Activated CD4-positive, alpha-beta T cell treated with anti-CD3 and anti-CD28 coated beads, Interleukin-2, Interleukin-4, amounts not matched to agents 100 ng/mL and 50 ng/mL, durations not matched to agents 16 hours and 8 hours (primary cell): ENCODE results near the gene CYP4F2.
"Not testable (repeated sequence)": the region's sequence is repeated elsewhere in the genome, so short reads cannot be mapped to it uniquely, and the experiment has no call there.

Source experiments
- DNase-seq: peaks from one replicate; pipeline ENCODE4 v3.0.0-alpha.2; 2020; ENCODE audit warnings: low spot score

Gene CYP4F2

DNA sequence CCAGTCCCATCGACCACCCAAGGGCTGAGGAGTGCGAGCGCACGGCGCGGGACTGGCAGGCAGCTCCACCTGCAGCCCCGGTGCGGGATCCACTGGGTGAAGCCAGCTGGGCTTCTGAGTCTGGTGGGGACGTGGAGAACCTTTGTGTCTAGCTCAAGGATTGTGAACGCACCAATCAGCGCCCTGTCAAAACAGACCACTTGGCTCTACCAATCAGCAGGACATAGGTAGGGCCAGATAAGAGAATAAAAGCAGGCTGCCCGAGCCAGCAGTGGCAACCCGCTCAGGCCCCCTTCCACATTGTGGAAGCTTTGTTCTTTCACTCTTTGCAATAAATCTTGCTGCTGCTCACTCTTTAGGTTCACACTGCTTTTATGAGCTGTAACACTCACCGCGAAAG lies 2.2 kb upstream of the CYP4F2 start:
- DNase-seq: not testable (repeated sequence)

DNA sequence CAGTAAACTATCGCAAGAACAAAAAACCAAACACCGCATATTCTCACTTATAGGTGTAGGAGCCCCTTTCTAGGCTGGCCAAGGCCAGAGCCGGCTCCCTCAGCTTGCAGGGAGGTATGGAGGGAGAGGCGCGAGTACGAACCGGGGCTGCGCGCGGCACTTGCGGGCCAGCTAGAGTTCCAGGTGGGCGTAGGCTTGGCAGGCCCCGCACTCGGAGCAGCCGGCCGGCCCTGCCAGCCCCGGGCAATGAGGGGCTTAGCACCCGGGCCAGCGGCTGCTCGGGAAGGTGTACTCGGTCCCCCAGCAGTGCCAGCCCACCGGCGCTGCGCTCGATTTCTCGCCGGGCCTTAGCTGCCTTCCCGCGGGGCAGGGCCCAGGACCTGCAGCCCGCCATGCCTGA lies 1.7 kb upstream of the CYP4F2 start:
- DNase-seq: not testable (repeated sequence)

DNA sequence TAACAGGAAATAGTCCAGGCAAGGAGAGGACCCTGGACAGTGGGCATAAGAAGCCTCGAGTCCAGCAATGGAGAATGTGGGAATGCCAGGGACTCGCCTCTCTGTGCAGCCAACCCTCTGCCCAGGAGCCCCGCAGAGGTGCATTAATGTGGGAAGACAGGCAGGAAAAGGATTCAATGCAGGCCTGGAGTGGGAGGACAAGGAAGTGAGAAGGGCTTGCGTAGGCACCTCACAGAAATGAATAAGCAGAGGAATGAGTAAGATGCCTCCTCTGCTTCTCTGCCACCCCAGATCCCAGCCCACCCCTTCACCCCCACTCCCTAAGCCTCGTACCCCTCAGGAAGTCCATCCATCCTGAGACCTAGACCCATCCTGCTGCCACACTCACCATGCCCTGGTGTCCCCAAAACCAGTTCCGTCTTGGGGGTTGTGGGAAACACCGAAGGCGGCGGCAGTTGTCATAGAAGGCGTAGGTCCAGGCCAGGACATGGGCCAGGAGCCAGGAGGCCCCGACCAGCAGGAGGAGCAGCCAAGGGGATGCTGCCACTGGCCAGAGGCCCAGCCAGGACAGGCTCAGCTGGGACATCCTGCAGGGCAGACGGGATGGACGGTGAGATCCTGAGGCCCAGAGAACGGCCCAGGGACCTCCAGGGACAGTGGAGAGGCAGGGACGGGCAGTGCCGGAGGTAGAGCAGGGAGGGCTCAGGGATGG lies 692 bp downstream of the CYP4F2 start:
- no peak for DNase-seq

DNA sequence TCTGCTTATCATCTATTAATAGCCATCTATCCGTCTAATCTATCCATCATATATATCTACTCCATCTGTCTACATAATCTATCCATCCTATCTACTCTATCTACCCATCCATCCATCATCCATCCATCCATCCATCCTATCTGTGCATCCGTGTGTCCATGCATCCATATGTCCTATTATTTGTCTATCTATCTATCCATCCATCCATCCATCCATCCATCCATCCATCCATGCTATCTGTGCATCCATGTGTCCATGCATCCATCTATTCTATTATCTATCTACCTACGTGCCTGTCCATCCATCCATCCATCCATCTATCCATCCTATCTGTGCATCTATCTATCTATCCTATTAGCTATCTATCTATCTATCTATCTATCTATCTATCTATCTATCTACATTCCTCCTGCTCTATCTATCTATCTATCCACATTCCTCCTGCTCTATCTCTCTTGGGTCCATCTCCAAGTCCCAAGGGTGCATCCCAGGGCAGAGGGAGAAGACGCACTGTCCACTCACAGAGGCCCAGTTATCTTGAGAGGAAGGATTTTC lies 1.9 kb downstream of the CYP4F2 start:
- DNase-seq: no peak

DNA sequence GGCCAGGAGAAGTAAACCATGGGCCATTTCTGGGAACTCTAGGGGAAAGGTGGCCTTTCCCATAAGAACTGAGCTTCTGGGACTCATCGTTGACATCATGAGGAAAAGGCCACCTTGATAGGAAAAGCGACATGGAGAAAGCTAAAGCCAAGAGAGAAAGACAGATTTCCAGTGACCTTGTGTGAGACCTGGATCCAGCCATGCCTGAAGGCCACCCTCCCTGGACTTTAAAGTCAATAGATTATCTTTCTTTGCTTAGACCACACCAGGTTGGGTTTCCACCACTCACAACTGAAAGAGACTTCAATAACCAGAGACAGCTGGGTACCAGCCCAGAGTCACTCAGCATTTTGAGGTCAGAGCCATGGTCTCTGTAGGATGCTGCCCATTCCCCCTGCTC lies 3.5 kb downstream of the CYP4F2 start:
- DNase-seq: no peak

DNA sequence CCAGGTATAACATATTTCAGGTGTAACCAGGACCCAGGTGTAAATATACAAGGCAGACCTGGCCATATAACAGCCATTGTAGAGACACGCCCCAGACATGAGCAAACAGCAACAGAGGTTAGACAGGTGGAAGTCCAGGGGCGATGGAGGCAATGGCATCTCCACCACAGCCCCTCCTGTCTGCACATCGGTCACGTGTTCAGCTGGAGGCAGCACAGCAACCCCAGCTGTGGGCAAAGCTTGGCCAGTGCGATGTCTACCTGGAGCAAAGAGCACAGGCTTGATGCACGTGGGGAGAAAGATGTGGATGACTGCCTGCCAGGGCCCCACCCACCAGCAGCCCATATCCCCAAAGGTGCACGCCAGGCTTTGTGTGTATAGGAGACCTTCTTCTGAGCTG lies 4.4 kb downstream of the CYP4F2 start:
- no peak for DNase-seq

DNA sequence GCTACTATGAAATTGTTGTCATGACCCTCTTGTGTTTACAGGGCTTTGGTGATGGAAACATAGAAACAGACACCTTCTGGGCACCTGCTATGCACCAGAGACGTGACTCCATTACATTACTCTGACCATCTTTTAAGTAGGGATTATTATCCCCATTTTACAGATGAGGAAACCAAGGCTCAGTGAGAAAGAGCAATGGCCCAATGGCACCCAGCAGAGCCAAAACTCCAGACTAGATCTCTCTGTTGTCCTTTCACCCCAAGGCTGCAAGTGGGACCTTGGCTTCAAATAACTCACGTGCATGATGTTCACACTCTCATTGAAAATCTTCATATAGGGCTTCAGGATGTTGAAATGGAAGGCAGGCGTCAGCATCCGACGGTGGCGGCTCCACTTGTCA lies 5.9 kb downstream of the CYP4F2 start:
- no peak for DNase-seq

DNA sequence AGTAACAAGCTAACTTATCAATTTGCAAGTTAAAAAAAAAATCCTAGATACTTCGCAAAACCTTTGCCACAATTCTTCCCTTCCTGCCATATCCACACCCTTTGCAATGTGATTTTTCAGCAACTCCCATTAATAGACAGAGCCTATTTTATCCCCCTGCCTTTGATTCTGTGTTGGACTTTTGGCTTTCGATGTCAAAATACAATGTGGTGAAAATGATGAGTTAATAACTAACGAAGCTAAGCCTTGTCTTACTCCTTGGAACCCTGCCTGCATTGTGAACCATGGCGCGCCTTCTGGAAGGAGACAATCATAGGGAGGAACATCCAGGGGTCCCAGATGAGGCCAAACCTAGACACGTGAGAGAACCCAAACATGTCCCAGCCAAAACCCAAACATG lies 6.4 kb downstream of the CYP4F2 start:
- DNase-seq: no peak

DNA sequence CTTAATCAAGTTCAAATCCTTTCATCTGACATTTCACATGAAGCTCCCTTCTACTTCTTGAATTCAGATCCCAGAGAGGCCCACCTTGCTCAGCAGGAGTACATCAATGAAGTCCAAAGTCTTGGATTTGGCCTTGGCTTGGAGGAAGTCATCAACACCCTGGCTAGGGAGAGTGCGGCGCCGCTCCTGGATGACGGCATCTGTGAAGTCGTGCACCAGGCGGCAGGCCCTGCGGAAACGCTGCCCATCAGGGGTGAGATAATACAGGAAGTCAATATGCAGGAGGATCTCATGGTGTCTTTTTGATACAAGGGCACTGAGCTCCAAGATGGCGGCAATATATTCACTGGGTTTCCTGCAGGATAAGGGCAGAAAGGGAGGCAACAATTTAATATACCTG lies 8.5 kb downstream of the CYP4F2 start:
- not testable (repeated sequence) for DNase-seq

DNA sequence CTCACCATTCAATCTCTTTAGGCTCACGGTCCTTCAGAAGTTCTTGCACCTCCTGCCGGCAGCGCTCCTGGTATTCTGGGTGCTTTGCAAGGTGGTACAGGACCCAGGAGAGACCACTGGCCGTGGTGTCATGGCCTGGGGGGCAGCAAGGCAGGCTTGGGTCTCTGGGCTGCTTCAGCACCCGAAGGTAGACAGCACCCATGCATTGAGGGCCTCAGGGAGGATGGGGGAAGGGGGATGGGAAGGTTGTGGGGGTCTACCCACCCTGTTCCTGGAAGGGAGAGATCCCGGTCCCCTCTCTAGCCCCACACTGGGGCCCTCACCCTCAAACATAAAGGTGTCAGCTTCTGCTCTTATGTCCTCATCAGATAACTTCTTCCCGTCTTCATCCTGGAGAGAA lies 12.0 kb downstream of the CYP4F2 start:
- DNase-seq: no peak

DNA sequence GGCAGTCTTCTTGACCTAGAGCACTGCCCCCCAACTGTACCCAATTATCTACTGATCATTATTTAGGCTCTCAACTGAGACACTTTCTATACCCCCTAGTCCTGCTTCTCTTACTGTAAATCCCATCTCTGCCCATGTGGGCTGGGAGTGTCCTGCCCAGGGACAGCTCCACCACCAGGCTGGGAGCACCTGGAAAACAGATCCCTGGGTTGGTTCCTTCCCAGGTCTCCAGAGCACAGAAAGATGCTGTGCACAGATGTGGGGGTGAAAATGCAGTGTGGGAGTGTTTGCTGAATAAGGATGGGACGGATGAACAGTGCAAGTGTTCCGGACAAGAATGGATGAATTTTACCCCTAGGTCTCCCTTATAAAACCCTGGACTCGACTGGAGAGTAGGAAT lies 12.7 kb downstream of the CYP4F2 start:
- DNase-seq: no peak

DNA sequence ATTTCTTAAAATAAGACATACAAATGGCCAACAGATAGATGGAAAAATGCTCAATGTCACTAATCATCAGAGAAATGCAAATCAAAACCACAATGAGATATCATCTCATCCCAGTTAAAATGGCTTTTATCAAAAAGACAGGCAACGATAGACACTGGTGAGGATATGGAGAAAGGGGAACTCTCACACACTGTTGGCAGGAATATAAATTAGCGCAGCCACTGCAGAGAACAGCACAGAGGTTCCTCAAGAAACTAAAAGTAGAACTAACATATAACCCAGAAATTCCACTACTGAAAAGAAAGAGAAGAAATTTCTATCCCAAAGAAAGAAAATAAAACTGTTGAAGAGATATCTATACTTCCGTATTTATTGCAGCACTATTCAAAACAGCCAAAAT lies 14.5 kb downstream of the CYP4F2 start:
- DNase-seq: not testable (repeated sequence)

DNA sequence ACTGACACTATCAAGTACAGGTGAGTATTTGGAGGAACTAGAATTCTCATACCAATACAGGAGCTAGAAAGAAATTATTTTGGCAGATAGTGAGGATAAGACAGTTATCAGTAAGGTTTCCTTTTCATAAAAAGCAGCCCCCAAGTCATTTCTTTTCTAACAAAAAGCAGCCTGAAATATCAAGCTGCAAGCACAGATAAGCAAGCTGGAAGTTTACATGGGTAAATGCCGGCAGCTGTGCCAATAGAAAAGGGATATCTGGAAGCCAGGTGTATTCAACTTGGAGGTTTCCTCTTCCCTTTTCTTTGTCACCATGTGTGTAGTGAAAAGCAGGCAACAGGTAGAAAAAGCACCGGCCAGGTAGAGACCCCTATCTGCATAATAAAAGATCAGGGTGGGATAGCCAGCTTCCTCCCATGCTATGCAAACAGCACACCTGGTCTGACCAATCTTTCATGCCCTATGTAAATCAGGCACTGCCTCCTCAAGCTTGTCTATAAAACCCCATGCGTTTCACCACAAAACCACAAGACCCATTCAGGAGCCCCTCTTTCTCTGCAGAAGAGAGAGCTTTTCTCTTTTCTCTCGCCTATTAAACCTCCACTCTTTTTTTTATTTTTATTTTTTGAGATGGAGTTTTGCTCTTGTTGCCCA lies 22.9 kb downstream of the CYP4F2 start:
- DNase-seq: no peak

DNA sequence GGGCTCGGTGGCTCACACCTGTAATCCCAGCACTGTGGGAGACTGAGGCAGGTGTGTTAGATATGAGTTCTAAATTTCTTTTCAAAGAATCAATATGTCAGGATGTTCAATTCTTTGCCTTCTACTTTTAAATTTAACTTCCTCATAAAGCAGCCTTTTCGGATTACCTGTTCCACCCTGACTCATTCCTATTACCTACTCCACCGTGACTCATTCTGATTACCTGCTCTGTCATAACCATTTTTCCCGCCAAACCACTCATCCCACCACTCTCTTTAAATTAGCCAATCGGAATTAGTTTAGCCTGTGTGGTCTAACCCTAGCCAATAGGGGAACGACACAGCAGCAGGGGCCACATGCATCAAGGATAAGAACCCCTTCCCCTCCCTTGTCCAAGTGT lies 24.1 kb downstream of the CYP4F2 start:
- not testable (repeated sequence) for DNase-seq

DNA sequence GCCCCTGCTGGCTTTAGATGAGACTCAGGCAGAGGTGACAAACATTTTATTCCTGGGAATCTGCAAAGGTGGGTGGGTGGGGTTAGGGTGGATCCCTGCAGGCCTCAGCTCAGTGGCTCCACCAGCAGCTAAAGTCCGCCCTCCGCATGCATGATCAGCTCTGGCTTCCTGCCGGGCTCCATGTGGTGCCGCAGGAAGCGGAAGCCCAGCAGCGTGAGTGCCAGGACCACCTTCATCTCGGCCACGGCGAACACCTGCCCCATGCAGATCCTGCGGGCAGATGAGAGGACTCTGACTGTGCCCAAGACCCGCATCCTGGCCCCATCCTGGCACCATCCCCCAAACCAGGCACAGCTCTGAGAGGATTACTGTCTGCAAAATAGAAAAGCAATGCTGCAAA lies 26.3 kb downstream of the CYP4F2 start:
- DNase-seq: no peak

DNA sequence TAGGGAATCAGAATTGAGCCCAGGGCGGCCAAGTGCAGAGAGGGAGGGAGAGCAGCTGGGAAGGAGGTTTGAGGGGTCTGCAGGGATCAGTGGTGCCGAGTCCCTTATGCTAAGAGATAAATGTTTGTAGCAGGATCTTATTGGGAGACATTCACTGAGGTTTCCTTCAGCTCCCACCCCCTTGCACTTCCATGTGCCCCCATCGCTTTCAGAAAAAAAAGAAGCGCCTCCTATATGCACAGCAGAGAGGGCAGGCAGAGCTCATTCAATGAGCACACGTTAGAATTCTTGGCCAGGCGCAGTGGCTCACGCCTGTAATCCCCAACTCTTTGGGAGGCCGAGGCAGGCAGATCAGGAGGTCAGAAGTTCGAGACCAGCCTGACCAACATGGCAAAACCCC lies 28.0 kb downstream of the CYP4F2 start:
- DNase-seq: no peak

DNA sequence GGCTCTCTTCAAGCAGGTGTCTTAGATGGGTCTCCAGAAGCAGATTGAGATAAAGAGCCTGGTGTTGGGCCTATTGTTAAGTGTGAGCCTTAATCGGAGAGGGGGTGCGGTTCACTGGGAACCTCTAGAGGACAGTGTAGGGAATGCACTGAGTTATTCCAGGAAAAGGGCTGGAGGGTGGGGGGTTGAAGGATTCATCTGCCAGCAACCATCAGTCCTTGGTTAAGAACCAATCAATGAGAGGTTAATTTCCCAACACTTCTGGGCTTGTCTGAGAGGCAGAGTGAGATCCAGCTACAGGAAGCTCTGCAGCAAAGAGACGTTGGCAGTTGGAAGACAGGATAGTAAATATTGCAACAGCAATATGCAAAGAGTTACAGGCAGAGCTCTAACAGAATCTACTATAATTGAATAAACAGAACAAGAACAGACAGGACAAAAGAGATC lies 28.7 kb downstream of the CYP4F2 start:
- peak; percentile 23 for DNase-seq

DNA sequence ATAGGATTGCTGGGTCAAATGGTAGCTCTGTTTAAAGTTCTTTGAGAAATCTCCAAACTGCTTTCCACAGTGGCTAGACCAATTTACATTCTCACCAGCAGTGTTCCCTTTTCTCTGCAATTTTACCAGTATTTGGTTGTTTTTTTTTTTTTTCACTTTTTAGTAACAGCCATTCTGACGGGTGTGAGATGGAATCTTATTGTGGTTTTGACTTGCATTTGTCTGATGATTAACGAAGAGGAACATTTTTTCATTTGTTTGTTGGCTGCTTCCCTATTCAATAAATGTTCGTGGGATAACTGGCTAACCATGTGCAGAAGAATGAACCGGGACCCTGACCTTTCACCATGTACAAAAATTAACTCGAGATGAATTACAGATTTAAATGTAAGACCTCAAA lies 31.2 kb downstream of the CYP4F2 start:
- no peak for DNase-seq

DNA sequence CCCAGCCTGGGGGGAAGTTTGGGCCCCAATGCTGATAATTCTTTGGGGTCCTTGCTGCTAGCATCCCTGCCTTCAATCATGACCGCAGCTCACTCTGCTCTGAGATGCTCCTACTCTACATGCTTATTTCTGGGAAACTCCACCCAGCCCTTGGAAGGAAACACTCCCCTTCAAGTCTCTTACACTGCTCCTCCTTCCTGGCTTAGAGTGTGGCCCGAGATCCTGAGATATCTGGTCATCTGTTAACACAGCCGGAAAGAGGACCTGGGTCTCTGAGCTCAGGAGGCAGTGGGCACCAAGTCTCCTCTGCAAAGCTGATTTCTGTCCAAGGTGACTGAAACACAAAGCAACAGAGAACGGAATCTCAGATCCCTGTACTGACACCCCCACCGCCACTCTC lies 33.0 kb downstream of the CYP4F2 start:
- DNase-seq: no peak

DNA sequence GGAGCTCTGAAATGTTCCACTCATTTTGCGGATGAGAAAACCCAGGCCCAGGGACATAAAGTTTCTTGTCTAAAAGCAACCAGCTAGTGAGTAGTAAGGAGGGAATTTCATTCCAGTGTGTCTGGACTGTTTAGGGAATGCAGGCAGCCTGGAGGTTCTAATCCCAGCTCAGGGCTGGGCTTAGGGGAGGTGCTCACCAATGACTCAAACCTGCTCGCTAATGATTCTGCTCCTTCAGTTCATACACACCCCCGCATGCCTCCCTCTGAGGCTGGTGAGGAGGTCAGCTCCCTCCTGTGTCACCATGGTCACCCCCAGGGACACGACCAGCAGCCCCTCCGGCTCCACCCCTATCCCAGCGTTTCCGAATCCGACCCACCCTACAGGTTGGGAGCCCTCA lies 34.6 kb downstream of the CYP4F2 start:
- DNase-seq: no peak

DNA sequence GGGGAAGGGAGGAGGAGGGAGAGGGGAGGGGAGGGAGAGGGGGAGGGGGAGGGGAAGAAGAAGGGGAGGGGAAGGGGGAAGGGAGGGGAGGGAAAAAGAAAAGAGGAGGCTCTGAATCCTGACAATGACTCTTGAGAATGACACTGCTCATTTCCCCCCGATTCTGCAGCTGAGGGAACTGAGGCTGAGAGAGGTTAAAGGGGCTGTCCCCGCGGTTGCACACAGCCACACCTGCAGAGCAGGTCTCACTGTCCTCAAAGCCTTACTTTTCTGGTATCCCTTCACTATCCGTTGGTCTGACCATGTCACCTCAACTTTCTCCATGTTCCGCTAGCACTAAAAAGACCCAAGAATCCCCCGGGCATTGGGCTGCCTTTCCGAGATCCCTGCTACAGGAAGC lies 35.4 kb downstream of the CYP4F2 start:
- DNase-seq: no peak

DNA sequence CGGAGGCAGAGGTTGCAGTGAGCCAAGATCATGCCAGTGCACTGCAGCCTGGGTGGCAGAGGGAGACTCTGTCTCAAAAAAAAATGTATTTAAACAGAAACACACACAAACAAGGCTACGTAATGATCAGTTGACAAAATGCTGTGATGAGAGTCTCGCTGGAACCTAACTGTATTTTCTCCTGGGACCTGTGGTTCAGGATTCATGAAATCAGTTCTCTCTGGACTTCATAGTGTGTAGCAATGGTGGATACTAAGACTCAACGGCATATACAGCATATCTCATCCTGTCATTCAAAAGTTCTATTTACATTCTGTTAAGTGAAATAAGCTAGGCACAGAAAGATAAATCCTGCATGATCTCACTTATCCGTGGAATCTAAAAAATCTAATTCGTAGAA lies 37.4 kb downstream of the CYP4F2 start:
- DNase-seq: no peak

DNA sequence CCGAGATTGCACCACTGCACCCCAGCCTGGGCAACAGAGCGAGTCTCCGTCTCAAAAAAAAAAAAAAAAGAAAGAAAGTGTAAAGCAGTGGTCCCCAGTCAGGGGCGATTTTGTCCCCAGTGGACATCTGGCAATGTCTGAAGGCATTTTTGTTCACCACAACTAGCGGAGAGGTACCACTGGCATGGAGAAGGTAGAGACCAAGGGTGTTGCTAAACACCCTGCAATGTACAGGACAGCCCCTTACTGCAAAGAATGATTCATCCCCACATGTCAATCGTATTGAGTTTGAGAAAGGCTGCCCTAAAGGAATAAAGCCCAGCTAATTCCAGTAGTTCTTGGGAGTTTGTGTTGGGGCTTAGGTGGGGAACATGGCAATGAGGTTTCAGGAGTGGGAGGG lies 38.7 kb downstream of the CYP4F2 start:
- DNase-seq: no peak

DNA sequence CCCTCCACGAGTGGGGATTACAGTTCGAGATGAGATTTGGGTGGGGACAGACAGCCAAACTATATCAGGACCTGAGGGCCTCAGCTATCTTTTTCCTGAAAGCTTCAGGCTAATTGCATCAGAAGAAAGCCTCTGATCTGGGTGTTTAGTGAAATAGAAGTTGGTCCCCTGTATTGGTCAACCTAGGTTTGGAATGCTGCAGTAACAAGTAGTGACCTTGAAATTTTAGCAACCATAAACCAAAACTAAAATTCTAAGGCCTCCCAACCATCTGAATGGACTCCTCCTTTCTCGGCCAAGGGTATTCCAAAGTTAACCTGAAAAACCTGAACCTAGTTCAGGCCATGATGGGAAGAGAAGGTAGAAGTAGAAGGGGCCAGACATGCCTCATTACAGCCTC lies 47.5 kb downstream of the CYP4F2 start:
- DNase-seq: no peak
